Panc1 (cell line): Measurements from ENCODE around the gene GGA2. TPM values are rescaled to one million over a fixed set of nuclear protein-coding genes. Genes with fewer than 3 reads are reported as not detected.
"Not testable (repeated sequence)": the region's sequence is repeated elsewhere in the genome, so short reads cannot be mapped to it uniquely, and the experiment has no call there.

Experiments used
- ATAC-seq: fragments of 200-7000 bp; cut with Tn5 transposase; 2 replicates; pipeline ENCODE4 v1.9.1; 2020; ENCODE audit warnings: mild to moderate bottlenecking, moderate library complexity
- BruUV-seq: library from RNA; stranded (reverse); fragments of 400-500 nt; replicated peaks from 2 replicates; lab custom pipeline; 2021; lab: Mats Ljungman, UMichigan
- CTCF ChIA-PET: fragments of 300-600 bp; sonication (Branson Sonifier 250); formaldehyde crosslinking; loops from one replicate; lab custom pipeline; 2022; ENCODE audit warnings: antibody characterized with exemption; lab: Charles Lee
- POLR2A ChIA-PET: fragments of 300-600 bp; sonication (Branson Sonifier 250); formaldehyde crosslinking; loops from one replicate; lab custom pipeline; 2022; ENCODE audit warnings: antibody characterized with exemption; lab: Charles Lee
- DNase-seq: peaks from one replicate; pipeline ENCODE4 v3.0.0-alpha.2; 2010; ENCODE audit warnings: low read depth, low spot score
- H3K27ac ChIP-seq: 2 replicates; pipeline ENCODE4 v1.5.1; 2011; ENCODE audit warnings: mild to moderate bottlenecking, low read length, inconsistent platforms
- H3K27me3 ChIP-seq: fragments of 200-500 bp; sonication (Bioruptor generic); 2 replicates; pipeline ENCODE4 v1.6.0; 2014; ENCODE audit warnings: low read length, inconsistent platforms; ENCODE audit not compliant: control insufficient read depth, insufficient read depth
- H3K36me3 ChIP-seq: fragments of 200-500 bp; sonication (Bioruptor generic); 2 replicates; pipeline ENCODE4 v1.5.1; 2014; ENCODE audit warnings: inconsistent platforms, mild to moderate bottlenecking, low read length, moderate library complexity; ENCODE audit not compliant: control insufficient read depth, insufficient read depth
- H3K4me1 ChIP-seq: 2 replicates; pipeline ENCODE4 v1.5.1; 2011; ENCODE audit warnings: inconsistent platforms, mild to moderate bottlenecking, low read length, moderate library complexity; ENCODE audit not compliant: control insufficient read depth, insufficient read depth
- H3K4me3 ChIP-seq, 2 experiments: 2 replicates each; pipeline ENCODE4 v1.5.1; 2011 to 2012; ENCODE audit warnings: low read depth in 2 of 2, low read length in 2 of 2, mild to moderate bottlenecking in 2 of 2, inconsistent platforms in 1 of 2, moderate library complexity in 1 of 2
- H3K9me3 ChIP-seq: fragments of 200-500 bp; sonication (Bioruptor generic); 2 replicates; pipeline ENCODE4 v1.5.1; 2014; ENCODE audit warnings: low read depth, mild to moderate bottlenecking, inconsistent platforms, low read length, moderate library complexity; ENCODE audit not compliant: control insufficient read depth, insufficient read depth
- POLR2AphosphoS5 ChIP-seq: IDR thresholded peaks from 2 replicates; pipeline ENCODE4 v1.6.1; 2012; ENCODE audit warnings: mild to moderate bottlenecking, low read depth, low read length, moderate library complexity
- SIN3A ChIP-seq: IDR thresholded peaks from 2 replicates; pipeline ENCODE4 v1.6.1; 2012; ENCODE audit warnings: low read depth, mild to moderate bottlenecking, low read length, moderate library complexity, borderline replicate concordance; ENCODE audit not compliant: insufficient read depth
- TCF7L2 ChIP-seq: IDR thresholded peaks from 2 replicates; pipeline ENCODE4 v1.6.1; 2011; ENCODE audit warnings: mild to moderate bottlenecking, low read depth, low read length, inconsistent platforms
- in situ Hi-C: cut with HindIII; loops from 2 replicates; pipeline ENCODE4 v1.10.0; 2016; ENCODE audit warnings: low sequenced_read_pairs, low pct_unique_long_range_greater_than_20kb
- intact Hi-C: fragments of 100-400 bp; cut with micrococcal nuclease; formaldehyde crosslinking; loops from one replicate; pipeline ENCODE4 v1.10.0; 2022; ENCODE audit not compliant: unreplicated experiment
- total RNA-seq: library from RNA; stranded (reverse); gene quantifications from one replicate; pipeline ENCODE4 v1.2.1, GENCODE V29; 2021; ENCODE audit not compliant: unreplicated experiment
- TF ChIP-seq, protein P1 (sequence below): fragments of 450-650 bp; IDR thresholded peaks from 2 replicates; pipeline ENCODE4 v1.5.1; 2017; ENCODE audit warnings: mild to moderate bottlenecking
- TF ChIP-seq, protein P2 (sequence below), 2 experiments: IDR thresholded peaks; 2 replicates each; pipeline ENCODE4 v1.6.1; 2011 to 2012; ENCODE audit warnings: low read depth in 2 of 2, control low read depth in 1 of 2, low read length in 1 of 2, mild to moderate bottlenecking in 1 of 2, moderate library complexity in 1 of 2; ENCODE audit not compliant: insufficient read depth in 1 of 2

The GGA2 gene
- total RNA-seq, 1 experiment from 2014 or later: 100 TPM

DNA sequence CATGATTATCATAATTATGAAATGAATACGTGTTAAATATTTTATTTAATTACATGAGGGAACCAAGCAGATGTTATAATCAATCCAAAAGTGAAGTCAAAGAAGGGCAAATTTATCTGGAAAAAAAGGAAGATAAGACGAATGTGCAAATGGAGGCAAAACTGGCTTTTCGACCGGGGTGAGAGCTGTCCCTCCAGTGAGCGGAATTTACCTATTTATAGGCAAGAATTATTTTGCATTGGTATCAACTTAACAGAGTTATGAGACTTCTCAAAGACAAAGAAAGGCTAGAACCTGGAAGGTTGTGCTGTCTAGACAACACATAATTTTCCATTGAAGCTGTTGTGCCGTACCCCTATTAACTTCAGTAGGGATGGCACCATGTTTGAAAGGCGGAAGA lies 1.4 kb upstream of the GGA2 start:
- no peak overlapping the region for H3K4me3 ChIP-seq
- H3K27ac ChIP-seq: no peak overlapping the region
- ChIA-PET CTCF (no interaction called here), POLR2A (no interaction called here)
- H3K9me3 ChIP-seq: no peaks in the 10 kb centered on the region
- H3K36me3 ChIP-seq: no peaks in the 10 kb centered on the region
- TF ChIP-seq, protein P1, sequence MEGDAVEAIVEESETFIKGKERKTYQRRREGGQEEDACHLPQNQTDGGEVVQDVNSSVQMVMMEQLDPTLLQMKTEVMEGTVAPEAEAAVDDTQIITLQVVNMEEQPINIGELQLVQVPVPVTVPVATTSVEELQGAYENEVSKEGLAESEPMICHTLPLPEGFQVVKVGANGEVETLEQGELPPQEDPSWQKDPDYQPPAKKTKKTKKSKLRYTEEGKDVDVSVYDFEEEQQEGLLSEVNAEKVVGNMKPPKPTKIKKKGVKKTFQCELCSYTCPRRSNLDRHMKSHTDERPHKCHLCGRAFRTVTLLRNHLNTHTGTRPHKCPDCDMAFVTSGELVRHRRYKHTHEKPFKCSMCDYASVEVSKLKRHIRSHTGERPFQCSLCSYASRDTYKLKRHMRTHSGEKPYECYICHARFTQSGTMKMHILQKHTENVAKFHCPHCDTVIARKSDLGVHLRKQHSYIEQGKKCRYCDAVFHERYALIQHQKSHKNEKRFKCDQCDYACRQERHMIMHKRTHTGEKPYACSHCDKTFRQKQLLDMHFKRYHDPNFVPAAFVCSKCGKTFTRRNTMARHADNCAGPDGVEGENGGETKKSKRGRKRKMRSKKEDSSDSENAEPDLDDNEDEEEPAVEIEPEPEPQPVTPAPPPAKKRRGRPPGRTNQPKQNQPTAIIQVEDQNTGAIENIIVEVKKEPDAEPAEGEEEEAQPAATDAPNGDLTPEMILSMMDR: no peak
- TF ChIP-seq TCF7L2: no peak
- peaks cover 6% of the 10 kb centered on the region; the same call in 1 of the 2 replicates for H3K4me1 ChIP-seq
- no peaks in the 10 kb centered on the region for H3K27me3 ChIP-seq
- DNase-seq: no peak
- ATAC-seq: no peak
- no TSS peak for BruUV-seq
- in situ Hi-C loops (no loop called here), intact Hi-C loops (no loop called here)

DNA sequence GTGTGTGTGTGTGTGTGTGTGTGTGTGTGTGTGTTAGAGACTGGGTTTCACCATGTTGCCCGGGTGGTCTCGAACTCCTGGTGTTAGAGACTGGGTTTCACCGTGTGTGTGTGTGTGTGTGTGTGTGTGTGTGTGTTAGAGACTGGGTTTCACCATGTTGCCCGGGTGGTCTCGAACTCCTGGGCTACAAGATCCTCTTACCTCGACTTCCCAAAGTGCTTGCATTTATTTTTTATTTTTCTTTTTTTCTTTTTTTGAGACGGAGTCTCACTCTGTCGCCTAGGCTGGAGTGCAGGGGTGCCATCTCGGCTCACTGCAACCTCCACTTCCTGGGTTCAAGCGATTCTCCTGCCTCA lies 599 bp upstream of the GGA2 start:
- in situ Hi-C loops, H3K36me3 ChIP-seq, intact Hi-C loops, BruUV-seq, H3K27me3 ChIP-seq, POLR2A ChIA-PET, DNase-seq, ATAC-seq, H3K9me3 ChIP-seq, CTCF ChIA-PET: not testable (repeated sequence)
- peak overlapping the region; percentile 59 to 91 for H3K4me3 ChIP-seq
- peak overlapping the region; percentile 83 for H3K27ac ChIP-seq
- H3K4me1 ChIP-seq: peaks cover 15% of the 10 kb centered on the region

DNA sequence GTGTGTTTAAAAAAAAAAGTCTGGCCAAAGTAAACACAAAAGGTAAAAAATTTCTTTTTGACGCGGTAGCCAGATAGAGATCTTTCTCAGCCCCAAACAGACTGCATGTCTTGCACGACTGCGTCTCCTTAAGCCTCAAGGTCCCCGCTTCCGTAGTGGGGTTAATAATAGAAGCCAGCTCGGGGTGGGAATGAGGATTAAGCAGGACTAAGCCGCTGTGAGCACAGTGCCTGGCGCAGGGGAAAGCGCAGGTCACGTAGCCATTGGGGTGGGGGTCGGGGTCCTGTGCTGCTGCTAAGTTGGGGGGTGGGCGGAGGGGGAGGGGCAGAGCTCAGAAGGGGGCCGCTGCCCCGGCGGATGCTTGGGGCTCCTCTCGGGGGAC lies 521 bp downstream of the GGA2 start:
- in situ Hi-C loops: no loop called here
- no TSS peak for BruUV-seq
- ATAC-seq: peak; percentile 20
- no peaks in the 10 kb centered on the region for H3K9me3 ChIP-seq
- no peaks in the 10 kb centered on the region for H3K36me3 ChIP-seq
- CTCF ChIA-PET: no interaction called here
- no peaks in the 10 kb centered on the region for H3K27me3 ChIP-seq
- H3K4me1 ChIP-seq: peaks cover 26% of the 10 kb centered on the region
- POLR2A ChIA-PET: no interaction called here
- no peak for DNase-seq
- no peak for TF ChIP-seq SIN3A
- no peak for TF ChIP-seq POLR2AphosphoS5
- no peak for TF ChIP-seq TCF7L2
- TF ChIP-seq, protein P1: no peak
- TF ChIP-seq, protein P2, sequence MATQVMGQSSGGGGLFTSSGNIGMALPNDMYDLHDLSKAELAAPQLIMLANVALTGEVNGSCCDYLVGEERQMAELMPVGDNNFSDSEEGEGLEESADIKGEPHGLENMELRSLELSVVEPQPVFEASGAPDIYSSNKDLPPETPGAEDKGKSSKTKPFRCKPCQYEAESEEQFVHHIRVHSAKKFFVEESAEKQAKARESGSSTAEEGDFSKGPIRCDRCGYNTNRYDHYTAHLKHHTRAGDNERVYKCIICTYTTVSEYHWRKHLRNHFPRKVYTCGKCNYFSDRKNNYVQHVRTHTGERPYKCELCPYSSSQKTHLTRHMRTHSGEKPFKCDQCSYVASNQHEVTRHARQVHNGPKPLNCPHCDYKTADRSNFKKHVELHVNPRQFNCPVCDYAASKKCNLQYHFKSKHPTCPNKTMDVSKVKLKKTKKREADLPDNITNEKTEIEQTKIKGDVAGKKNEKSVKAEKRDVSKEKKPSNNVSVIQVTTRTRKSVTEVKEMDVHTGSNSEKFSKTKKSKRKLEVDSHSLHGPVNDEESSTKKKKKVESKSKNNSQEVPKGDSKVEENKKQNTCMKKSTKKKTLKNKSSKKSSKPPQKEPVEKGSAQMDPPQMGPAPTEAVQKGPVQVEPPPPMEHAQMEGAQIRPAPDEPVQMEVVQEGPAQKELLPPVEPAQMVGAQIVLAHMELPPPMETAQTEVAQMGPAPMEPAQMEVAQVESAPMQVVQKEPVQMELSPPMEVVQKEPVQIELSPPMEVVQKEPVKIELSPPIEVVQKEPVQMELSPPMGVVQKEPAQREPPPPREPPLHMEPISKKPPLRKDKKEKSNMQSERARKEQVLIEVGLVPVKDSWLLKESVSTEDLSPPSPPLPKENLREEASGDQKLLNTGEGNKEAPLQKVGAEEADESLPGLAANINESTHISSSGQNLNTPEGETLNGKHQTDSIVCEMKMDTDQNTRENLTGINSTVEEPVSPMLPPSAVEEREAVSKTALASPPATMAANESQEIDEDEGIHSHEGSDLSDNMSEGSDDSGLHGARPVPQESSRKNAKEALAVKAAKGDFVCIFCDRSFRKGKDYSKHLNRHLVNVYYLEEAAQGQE (IDR thresholded peaks at IDR 0.05; ENCODE audit: insufficient read depth in 1 of 2, low read depth in 2 of 2, low read length in 1 of 2): no peak
- peak overlapping the region; percentile 59 to 91 for H3K4me3 ChIP-seq
- peak overlapping the region; percentile 80 for H3K27ac ChIP-seq
- intact Hi-C loops: no loop called here
